H1 (cell line): ENCODE results near the gene OSBPL2. TPM values are rescaled to one million over a fixed set of nuclear protein-coding genes. Genes with fewer than 3 reads are reported as not detected.

Source experiments
- CTCF ChIA-PET: fragments of 300-600 bp; sonication (Branson Sonifier 250); formaldehyde crosslinking; loops from one replicate; lab custom pipeline; 2021; ENCODE audit not compliant: partially characterized antibody; lab: Charles Lee
- POLR2A ChIA-PET: fragments of 300-600 bp; sonication (Branson Sonifier 250); formaldehyde crosslinking; loops from one replicate; lab custom pipeline; 2021; ENCODE audit warnings: inconsistent platforms; ENCODE audit not compliant: partially characterized antibody; lab: Charles Lee
- DNase-seq, 2 experiments: peaks; one replicate each; pipeline versions ENCODE4 v3.0.0 to v3.0.0-alpha.2; 2010 to 2022; ENCODE audit warnings: low spot score in 2 of 2, low read depth in 1 of 2, mixed read lengths in 1 of 2
- FAIRE-seq: peaks from 2 replicates; lab custom pipeline; 2011; peaks lifted over from hg19 to GRCh38; lab: Jason Lieb, UNC
- H2AFZ ChIP-seq: 2 replicates; pipeline ENCODE4 v1.8.1; 2012; ENCODE audit warnings: low read length, inconsistent platforms
- H2AK5ac ChIP-seq: 2 replicates; pipeline ENCODE4 v1.6.1; 2013; ENCODE audit warnings: low read depth, low read length
- H2BK120ac ChIP-seq: replicated peaks from 2 replicates; pipeline ENCODE3; 2013; ENCODE audit warnings: low read depth, low read length, inconsistent platforms
- H2BK12ac ChIP-seq: 2 replicates; pipeline ENCODE4 v1.6.1; 2013; ENCODE audit warnings: low read depth, low read length
- H2BK15ac ChIP-seq: 2 replicates; pipeline ENCODE4 v1.6.1; 2013; ENCODE audit warnings: low read length
- H2BK20ac ChIP-seq: 2 replicates; pipeline ENCODE4 v1.6.1; 2013; ENCODE audit warnings: low read length
- H2BK5ac ChIP-seq: 2 replicates; pipeline ENCODE4 v1.6.1; 2013; ENCODE audit warnings: low read depth, low read length
- H3K14ac ChIP-seq: 2 replicates; pipeline ENCODE4 v1.6.1; 2013; ENCODE audit warnings: inconsistent platforms; ENCODE audit not compliant: insufficient read length
- H3K18ac ChIP-seq: 2 replicates; pipeline ENCODE4 v1.6.1; 2013; ENCODE audit warnings: low read length; ENCODE audit errors: extremely low read depth
- H3K23ac ChIP-seq: 2 replicates; pipeline ENCODE4 v1.6.1; 2013; ENCODE audit warnings: inconsistent platforms; ENCODE audit not compliant: insufficient read length
- H3K23me2 ChIP-seq: 2 replicates; pipeline ENCODE4 v1.6.1; 2013; ENCODE audit warnings: low read depth, low read length
- H3K27ac ChIP-seq: 2 replicates; pipeline ENCODE4 v1.6.1; 2011; ENCODE audit warnings: low read depth, low read length, inconsistent platforms
- H3K27me3 ChIP-seq, 4 experiments: replicated peaks in 1 of 4; 1 replicate in 1 of 4; 2 replicates in 3 of 4; pipeline versions ENCODE4 v1.6.1 to v1.8.1; 2011 to 2013; ENCODE audit warnings: low read length in 3 of 4, mild to moderate bottlenecking in 3 of 4, inconsistent platforms in 2 of 4, mixed read lengths in 2 of 4, moderate library complexity in 1 of 4; ENCODE audit not compliant: control insufficient read depth in 3 of 4, insufficient read depth in 3 of 4; ENCODE audit errors: extremely low read depth in 1 of 4
- H3K36me3 ChIP-seq, 4 experiments: 2 replicates each; pipeline versions ENCODE4 v1.6.1 to v1.8.1; 2011 to 2013; ENCODE audit warnings: mild to moderate bottlenecking in 4 of 4, low read length in 3 of 4, moderate library complexity in 2 of 4, control low read depth in 1 of 4, inconsistent platforms in 1 of 4; ENCODE audit not compliant: insufficient read depth in 4 of 4, control insufficient read depth in 2 of 4
- H3K4ac ChIP-seq: replicated peaks from 2 replicates; pipeline ENCODE3; 2013; ENCODE audit warnings: low read length, low read depth, mixed read lengths, inconsistent platforms; ENCODE audit not compliant: insufficient read length
- H3K4me1 ChIP-seq, 4 experiments: replicated peaks in 1 of 4; 1 replicate in 1 of 4; 2 replicates in 3 of 4; pipeline versions ENCODE4 v1.6.1 to v1.8.1; 2011 to 2013; ENCODE audit warnings: low read length in 3 of 4, inconsistent platforms in 2 of 4, mixed read lengths in 1 of 4; ENCODE audit not compliant: insufficient read depth in 4 of 4, control insufficient read depth in 3 of 4
- H3K4me2 ChIP-seq, 2 experiments: 2 replicates each; pipeline versions ENCODE4 v1.6.1 to v1.8.1; 2011 to 2013; ENCODE audit warnings: low read depth in 2 of 2, low read length in 2 of 2, control low read depth in 1 of 2, inconsistent platforms in 1 of 2, mild to moderate bottlenecking in 1 of 2; ENCODE audit not compliant: insufficient read depth in 1 of 2
- H3K4me3 ChIP-seq, 4 experiments: fragments of 200-600, 300-600 bp in 1 of 4; sonication (generic), shearing (Covaris generic), sonication (Bioruptor Twin) in 1 of 4; 2 replicates each; pipeline versions ENCODE4 v1.5.1 to v1.8.1; 2011 to 2016; ENCODE audit warnings: low read length in 4 of 4, low read depth in 3 of 4, control low read depth in 2 of 4, inconsistent platforms in 2 of 4, mild to moderate bottlenecking in 2 of 4, mixed read lengths in 1 of 4, moderate library complexity in 1 of 4; ENCODE audit not compliant: insufficient read depth in 2 of 4; ENCODE audit errors: extremely low read depth in 1 of 4
- H3K56ac ChIP-seq: replicated peaks from 2 replicates; pipeline ENCODE3; 2013; ENCODE audit warnings: low read depth, mild to moderate bottlenecking, mixed read lengths, low read length, inconsistent platforms; ENCODE audit not compliant: insufficient read length
- H3K79me1 ChIP-seq: 2 replicates; pipeline ENCODE4 v1.6.1; 2013; ENCODE audit warnings: low read depth, low read length, control low read depth
- H3K79me2 ChIP-seq, 2 experiments: 2 replicates each; pipeline versions ENCODE4 v1.6.1 to v1.8.1; 2012 to 2013; ENCODE audit warnings: low read length in 2 of 2, mild to moderate bottlenecking in 2 of 2, inconsistent platforms in 1 of 2; ENCODE audit not compliant: insufficient read depth in 2 of 2, control insufficient read depth in 1 of 2
- H3K9ac ChIP-seq, 4 experiments: replicated peaks in 1 of 4; 1 replicate in 1 of 4; 2 replicates in 3 of 4; pipeline versions ENCODE4 v1.6.1 to v1.8.1; 2011 to 2013; ENCODE audit warnings: low read depth in 3 of 4, low read length in 3 of 4, control low read depth in 2 of 4, mild to moderate bottlenecking in 2 of 4, moderate library complexity in 2 of 4, inconsistent platforms in 1 of 4; ENCODE audit errors: extremely low read depth in 1 of 4
- H3K9me3 ChIP-seq, 2 experiments: 2 replicates each; pipeline versions ENCODE4 v1.6.1 to v1.8.1; 2012 to 2013; ENCODE audit warnings: mild to moderate bottlenecking in 2 of 2, moderate library complexity in 2 of 2, control low read depth in 1 of 2, inconsistent platforms in 1 of 2, low read depth in 1 of 2, low read length in 1 of 2, mixed read lengths in 1 of 2; ENCODE audit not compliant: insufficient read depth in 2 of 2
- H4K20me1 ChIP-seq, 2 experiments: replicated peaks in 1 of 2; 2 replicates each; pipeline versions ENCODE3 to v1.8.1; 2011 to 2013; ENCODE audit warnings: inconsistent platforms in 2 of 2, low read length in 2 of 2, mild to moderate bottlenecking in 1 of 2; ENCODE audit not compliant: insufficient read depth in 2 of 2, control insufficient read depth in 1 of 2
- H4K5ac ChIP-seq: 2 replicates; pipeline ENCODE4 v1.6.1; 2013; ENCODE audit warnings: low read length, low read depth, mixed read lengths, inconsistent platforms; ENCODE audit not compliant: insufficient read length
- H4K8ac ChIP-seq: 2 replicates; pipeline ENCODE4 v1.8.0; 2013; ENCODE audit warnings: mild to moderate bottlenecking, moderate library complexity, low read length, inconsistent platforms; ENCODE audit not compliant: insufficient read depth; ENCODE audit errors: extremely low read depth
- H4K91ac ChIP-seq: replicated peaks from 2 replicates; pipeline ENCODE3; 2013; ENCODE audit warnings: low read length, mixed read lengths, inconsistent platforms; ENCODE audit not compliant: insufficient read length
- CBX8 ChIP-seq: fragments of 300-800, 300-1000 bp; sonication (generic); IDR thresholded peaks from 2 replicates; pipeline ENCODE4 v1.7.1; 2016; ENCODE audit warnings: low read depth, low read length, borderline replicate concordance
- RNF2 ChIP-seq: fragments of 200-900, 300-1000 bp; sonication (generic); IDR thresholded peaks from 2 replicates; pipeline ENCODE4 v1.7.1; 2016; ENCODE audit warnings: borderline replicate concordance, low read depth, mild to moderate bottlenecking, antibody characterized with exemption, low read length; ENCODE audit not compliant: poor library complexity, severe bottlenecking; ENCODE audit errors: missing control alignments
- YY1 ChIP-seq: IDR thresholded peaks from 2 replicates; pipeline ENCODE4 v1.6.1; 2011; ENCODE audit warnings: low read depth, mild to moderate bottlenecking, low read length
- WGBS, 2 experiments: shearing (Covaris generic) in 1 of 2; methylation state at CpG; one replicate each; pipeline versions ENCODE4 v1.1.6 to v1.1.7; 2013 to 2015; ENCODE audit warnings: low lambda C conversion rate in 2 of 2, mixed read lengths in 2 of 2, inconsistent platforms in 1 of 2, low coverage in 1 of 2, missing lambda C conversion rate in 1 of 2; ENCODE audit not compliant: insufficient replicate concordance in 2 of 2, insufficient coverage in 1 of 2, insufficient read length in 1 of 2; ENCODE audit errors: extremely low coverage in 1 of 2, missing lambda C conversion rate in 1 of 2; 5-methylcytosine and 5-hydroxymethylcytosine counted together
- polyA plus RNA-seq, 7 experiments: library from polyadenylated mRNA; depleted of rRNA in 3 of 7; stranded (reverse) in 5 of 7; unstranded in 2 of 7; fragments of >200 nt in 5 of 7; fragments of 200-250 nt in 2 of 7; gene quantifications; 1 replicate in 5 of 7; 2 replicates in 1 of 7; 4 replicates in 1 of 7; pipeline versions ENCODE4 v1.2.1 to v1.2.3, GENCODE V29; 2011 to 2013; ENCODE audit warnings: missing spikeins in 2 of 7, mixed read lengths in 2 of 7
- total RNA-seq: library from RNA; stranded (reverse); fragmentation: NEBNext Ultra II Directional; extraction: Animal tissue kit (Norgen Biotek cat#: 25700); gene quantifications from 2 replicates; pipeline ENCODE4 v1.2.1, GENCODE V29; 2021

The OSBPL2 gene
- total and polyA plus RNA-seq, 2 of the 8 experiments (the other 6 are each of a cell fraction or from before 2014, with no cell fraction given): 11.7 to 42.4 TPM

- no peak overlapping the region for H2BK120ac ChIP-seq
- H2AK5ac ChIP-seq: no peak overlapping the region
- no peak overlapping the region for H2BK5ac ChIP-seq
- no peak overlapping the region for H4K5ac ChIP-seq
- no peak for FAIRE-seq
- H3K9me3 ChIP-seq: peaks cover 0 to 1% of the 10 kb centered on the region in 2 experiments; a peak in 1 of 4 replicates
- H3K4me3 ChIP-seq: no peak overlapping the region
- no peak overlapping the region for H3K4ac ChIP-seq
- no peak overlapping the region for H3K23ac ChIP-seq
- ChIA-PET CTCF (interaction anchor here (0.6 to 4.0 kb wide), 7 partner anchors 10 to 1170 kb away, joined by 3 to 22 read pairs (median 5); no protein-coding TSS in a partner anchor), POLR2A (interaction anchor here (0.9 to 13.3 kb wide), 9 partner anchors 9 to 64 kb away, joined by 3 to 151 read pairs (median 10); partner anchors contain the start of genes ADRM1 and LAMA5)
- no peak overlapping the region for H3K4me2 ChIP-seq
- H3K79me2 ChIP-seq: no peaks in the 10 kb centered on the region
- H2AFZ ChIP-seq: no peak overlapping the region
- no peaks in the 10 kb centered on the region for H3K4me1 ChIP-seq
- H3K23me2 ChIP-seq: no peaks in the 10 kb centered on the region
- H2BK20ac ChIP-seq: no peak overlapping the region
- no peak overlapping the region for H3K9ac ChIP-seq
- peaks cover 0 to 13% of the 10 kb centered on the region in 2 experiments for H4K20me1 ChIP-seq
- H3K27me3 ChIP-seq: no peaks in the 10 kb centered on the region
- no peak overlapping the region; the same call in 1 of the 2 replicates for H2BK12ac ChIP-seq
- no peak overlapping the region for H4K91ac ChIP-seq
- H3K27ac ChIP-seq: no peak overlapping the region; the same call in 1 of the 2 replicates
- H2BK15ac ChIP-seq: no peak overlapping the region
- no peak overlapping the region; the same call in 1 of the 2 replicates for H4K8ac ChIP-seq
- H3K14ac ChIP-seq: no peak overlapping the region
- 88% methylated on average over 29 of the region's 30 CpGs; no CpG with 5 or more reads in 1 of the 2 experiments for WGBS, 2 experiments
- DNase-seq: no peak
- peaks cover 44 to 94% (median 73%) of the 10 kb centered on the region in 4 experiments for H3K36me3 ChIP-seq
- H3K79me1 ChIP-seq: no peaks in the 10 kb centered on the region
- no peak overlapping the region for H3K56ac ChIP-seq
- no peak overlapping the region for H3K18ac ChIP-seq
- TF ChIP-seq CBX8: no peak
- TF ChIP-seq RNF2: no peak
- TF ChIP-seq YY1: no peak
These were observed 88.8 kb downstream of the OSBPL2 start for GRCh38 chr20:62326959-62327725.
